Psoas muscle (tissue), 8 donors: ENCODE results near the gene INVS. TPM values are rescaled to one million over a fixed set of nuclear protein-coding genes. Genes with fewer than 3 reads are reported as not detected.

Experiments used
- ATAC-seq, 4 donors: fragments of 200-7000 bp; cut with Tn5 transposase; one replicate each; pipeline ENCODE4 v1.9.1; 2020; ENCODE audit warnings: moderate library complexity in 3 of 4, mild to moderate bottlenecking in 2 of 4
- DNase-seq, 2 donors: peaks; one replicate each; pipeline ENCODE4 v3.0.0-alpha.2; 2020
- H3K27ac ChIP-seq: fragments of 200-600 bp; one replicate; pipeline ENCODE4 v1.8.0; 2022
- H3K27me3 ChIP-seq, 3 donors: fragments of 200-600 bp in 1 of 3; one replicate each; pipeline versions ENCODE4 v1.6.1 to v1.8.0; 2013 to 2022; ENCODE audit warnings: low read length in 2 of 3, mild to moderate bottlenecking in 2 of 3, moderate library complexity in 1 of 3; ENCODE audit not compliant: insufficient read depth in 3 of 3
- H3K36me3 ChIP-seq, 2 donors: fragments of 200-600 bp in 1 of 2; one replicate each; pipeline versions ENCODE4 v1.6.1 to v1.8.0; 2013 to 2022; ENCODE audit warnings: low read depth in 1 of 2, mild to moderate bottlenecking in 1 of 2, moderate library complexity in 1 of 2; ENCODE audit not compliant: insufficient read depth in 1 of 2
- H3K4me1 ChIP-seq: fragments of 200-600 bp; one replicate; pipeline ENCODE4 v1.8.0; 2022
- H3K4me3 ChIP-seq: fragments of 200-600 bp; one replicate; pipeline ENCODE4 v1.8.0; 2022; ENCODE audit warnings: mild to moderate bottlenecking
- H3K9me3 ChIP-seq: fragments of 200-600 bp; one replicate; pipeline ENCODE4 v1.8.0; 2022
- CTCF ChIP-seq: fragments of 200-600 bp; IDR thresholded peaks from one replicate; pipeline ENCODE4 v1.8.0; 2022; ENCODE audit warnings: antibody characterized with exemption
- WGBS, 3 donors: extraction: QIAGEN DNeasy Blood & Tissue Kit; methylation state at CpG; one replicate each; pipeline versions ENCODE4 v1.1.6 to v1.1.7; 2013; 5-methylcytosine and 5-hydroxymethylcytosine counted together
- intact Hi-C, 2 donors: fragments of 100-400 bp; cut with DNase I; formaldehyde crosslinking; loops; one replicate each; pipeline versions ENCODE4 v1.11.0 to v1.14.2; 2022
- polyA plus RNA-seq, 3 donors: library from polyadenylated mRNA; stranded (reverse); fragments of 200-250 nt; gene quantifications; one replicate each; pipeline ENCODE4 v1.2.3, GENCODE V29; 2013
- total RNA-seq, 4 donors: library from RNA; stranded (reverse); fragmentation: NEBNext Ultra II Directional in 2 of 4; extraction: Animal tissue kit (Norgen Biotek cat#: 25700) in 2 of 4; gene quantifications; one replicate each; pipeline versions ENCODE4 v1.2.1 to v1.2.4, GENCODE V29; 2021 to 2023
- donor health status: healthy with polysubstance abuse.
- donor health status: DM: no; HTN: no; CAD: no; lungs with moderate emphysema.
- donor health status: Bipolar disorder and iron deficiency.
- donor health status: healthy.
- donor health status: DM: yes; HTN: yes; CAD: no.
- donor health status: DM: no; HTN: no; CAD: no.
- donor health status: DM: no; HTN: no; CAD: no.
- donor health status: DM: yes; HTN: yes; CAD: no.

Gene INVS
- total and polyA plus RNA-seq, 7 donors, result 1.6 to 7.3 (median 5.7) TPM

DNA sequence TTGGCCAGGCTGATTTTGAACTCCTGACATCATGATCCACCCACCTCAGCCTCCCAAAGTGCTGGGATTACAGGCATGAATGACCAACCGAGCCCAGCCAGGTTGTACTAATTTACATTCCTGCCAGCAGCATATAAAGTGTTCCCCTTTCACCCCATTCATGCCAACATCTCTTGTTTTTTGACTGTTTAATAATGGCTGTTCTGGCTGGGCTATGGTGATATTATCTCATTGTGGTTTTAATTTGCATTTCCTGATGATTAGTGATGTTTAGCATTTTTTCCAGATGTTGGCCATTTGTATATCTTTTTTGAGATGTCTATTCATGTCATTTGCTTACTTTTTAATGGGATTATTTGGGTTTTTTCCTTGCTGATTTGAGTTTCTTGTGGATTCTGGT, 87.3 kb downstream of the INVS start:
- no peak for DNase-seq
- no peak for ATAC-seq
- WGBS, 3 donors, result 38 to 85% (median 79%) methylated on average over 1 of the region's 1 CpG

GRCh38 chr9:100190339-100190738, 91.3 kb downstream of the INVS start:
- H3K9me3 ChIP-seq, result peaks cover 35% of the 10 kb centered on the region
- H3K4me3 ChIP-seq, result no peak overlapping the region

More for the DNA sequence above, 87.3 kb downstream of the INVS start:
- intact Hi-C loops, result no loop called here
- Histone ChIP-seq H3K36me3 (no peaks in the 10 kb centered on the region), H3K27me3 (no peaks in the 10 kb centered on the region), H3K4me1 (no peaks in the 10 kb centered on the region), H3K27ac (no peak overlapping the region), H3K9me3 (peaks cover 33% of the 10 kb centered on the region), H3K4me3 (no peak overlapping the region)
- no peak for TF ChIP-seq CTCF

GRCh38 chr9:100191264-100191663, 92.2 kb downstream of the INVS start:
- intact Hi-C loops, result no loop called here
- Histone ChIP-seq H3K4me1 (no peaks in the 10 kb centered on the region), H3K36me3 (no peaks in the 10 kb centered on the region), H3K27me3 (no peaks in the 10 kb centered on the region), H3K9me3 (peaks cover 35% of the 10 kb centered on the region), H3K27ac (no peak overlapping the region), H3K4me3 (no peak overlapping the region)
- ATAC-seq, result no peak
- DNase-seq, result no peak
- TF ChIP-seq CTCF, result no peak

More at GRCh38 chr9:100190339-100190738, 91.3 kb downstream of the INVS start:
- no peaks in the 10 kb centered on the region for H3K36me3 ChIP-seq
- intact Hi-C loops, result no loop called here
- H3K27ac ChIP-seq, result no peak overlapping the region
- 95 to 97% (median 96%) methylated on average over 2 of the region's 2 CpGs for WGBS, 3 donors
- TF ChIP-seq CTCF, result no peak
- ATAC-seq (no peak), DNase-seq (no peak)
- no peaks in the 10 kb centered on the region for H3K27me3 ChIP-seq
- H3K4me1 ChIP-seq, result no peaks in the 10 kb centered on the region

DNA sequence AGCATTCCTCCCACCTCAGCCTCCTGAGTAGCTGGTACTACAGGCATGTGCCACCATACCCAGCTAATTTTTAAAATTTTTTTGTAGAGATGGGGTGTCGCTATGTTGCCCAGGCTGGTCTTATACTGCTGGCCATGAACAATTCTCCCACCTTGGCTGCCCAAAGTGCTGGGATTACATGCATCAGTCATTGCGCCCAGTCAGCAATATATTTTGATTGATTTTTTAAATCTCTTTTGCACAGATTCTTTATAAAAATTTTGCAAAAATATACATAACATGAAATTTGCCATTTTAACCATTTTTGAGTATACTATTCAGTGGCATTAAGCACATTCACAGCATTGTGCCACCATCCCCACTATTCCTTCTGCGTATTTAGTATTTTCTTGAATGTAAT, 94.0 kb downstream of the INVS start:
- Histone ChIP-seq H3K27ac (no peak overlapping the region), H3K27me3 (no peaks in the 10 kb centered on the region), H3K36me3 (peaks cover 0 to 4% of the 10 kb centered on the region in 2 donors), H3K9me3 (peaks cover 31% of the 10 kb centered on the region), H3K4me3 (no peak overlapping the region), H3K4me1 (no peaks in the 10 kb centered on the region)
- ATAC-seq (no peak), DNase-seq (no peak)
- no peak for TF ChIP-seq CTCF
- WGBS, 3 donors, result 99 to 100% (median 99%) methylated on average over 3 of the region's 3 CpGs
- intact Hi-C loops, result no loop called here

DNA sequence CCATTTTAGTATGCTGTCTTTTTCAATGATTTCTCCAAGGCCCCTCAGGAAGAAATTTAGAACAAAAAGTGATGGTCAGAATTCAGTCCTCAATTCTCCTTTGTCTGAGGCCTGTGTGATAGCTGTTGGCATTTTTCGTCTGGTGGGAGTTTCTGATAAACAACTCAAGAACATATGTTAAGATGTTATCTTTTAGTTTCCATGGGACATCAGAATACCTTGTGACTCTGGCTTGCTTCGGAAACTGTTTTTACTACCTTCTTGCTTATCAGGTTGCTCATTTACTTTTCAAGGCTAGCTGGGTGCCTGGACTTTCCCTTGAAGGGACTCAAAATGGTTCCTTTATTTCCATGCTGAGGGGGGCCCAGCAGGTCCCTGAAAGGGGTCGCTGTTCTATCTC, 97.2 kb downstream of the INVS start:
- DNase-seq (no peak), ATAC-seq (no peak)
- no peak overlapping the region for H3K4me3 ChIP-seq
- H3K36me3 ChIP-seq, result peaks cover 0 to 4% of the 10 kb centered on the region in 2 donors
- no peaks in the 10 kb centered on the region for H3K4me1 ChIP-seq
- 74 to 95% (median 77%) methylated on average over 3 of the region's 3 CpGs for WGBS, 3 donors
- TF ChIP-seq CTCF, result no peak
- intact Hi-C loops, result no loop called here
- H3K9me3 ChIP-seq, result peaks cover 4% of the 10 kb centered on the region
- no peaks in the 10 kb centered on the region for H3K27me3 ChIP-seq
- no peak overlapping the region for H3K27ac ChIP-seq
